Lower leg skin (tissue), 3 donors: ENCODE data around the gene EPHB2.

Source experiments
- POLR2A ChIP-seq, 2 donors: fragments of 450-650 bp; IDR thresholded peaks; one replicate each; pipeline ENCODE4 v1.6.1; 2016 to 2017; ENCODE audit warnings: antibody characterized with exemption in 2 of 2, mild to moderate bottlenecking in 1 of 2, moderate library complexity in 1 of 2
- TF ChIP-seq, protein P1 (sequence below), 3 donors: fragments of 450-650 bp; IDR thresholded peaks; one replicate each; pipeline ENCODE4 v1.5.1; 2016; ENCODE audit warnings: antibody characterized with exemption in 3 of 3, mild to moderate bottlenecking in 3 of 3, moderate library complexity in 2 of 3

DNA sequence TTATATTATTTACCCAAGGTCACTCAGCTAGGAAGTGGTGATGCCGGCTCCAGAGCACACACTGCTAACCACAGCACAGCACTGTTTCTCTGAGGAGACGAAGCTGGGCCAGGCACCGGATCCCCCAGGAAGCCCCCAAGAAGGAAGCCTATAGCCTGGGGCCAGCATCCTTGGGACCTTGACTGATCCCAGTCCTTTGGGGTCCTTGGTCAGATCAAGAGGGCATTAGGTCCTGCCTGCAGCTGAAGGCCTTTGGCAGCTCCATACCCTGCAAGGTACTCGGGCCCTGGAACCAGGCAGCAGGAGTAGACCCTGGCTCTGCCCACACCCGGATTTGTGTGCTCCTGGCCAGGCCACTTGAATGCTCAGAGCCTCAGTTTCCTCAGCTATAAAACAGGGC, 134.0 kb downstream of the EPHB2 start:
- TF ChIP-seq POLR2A (IDR thresholded peaks at IDR 0.05): no peak
- TF ChIP-seq, protein P1, sequence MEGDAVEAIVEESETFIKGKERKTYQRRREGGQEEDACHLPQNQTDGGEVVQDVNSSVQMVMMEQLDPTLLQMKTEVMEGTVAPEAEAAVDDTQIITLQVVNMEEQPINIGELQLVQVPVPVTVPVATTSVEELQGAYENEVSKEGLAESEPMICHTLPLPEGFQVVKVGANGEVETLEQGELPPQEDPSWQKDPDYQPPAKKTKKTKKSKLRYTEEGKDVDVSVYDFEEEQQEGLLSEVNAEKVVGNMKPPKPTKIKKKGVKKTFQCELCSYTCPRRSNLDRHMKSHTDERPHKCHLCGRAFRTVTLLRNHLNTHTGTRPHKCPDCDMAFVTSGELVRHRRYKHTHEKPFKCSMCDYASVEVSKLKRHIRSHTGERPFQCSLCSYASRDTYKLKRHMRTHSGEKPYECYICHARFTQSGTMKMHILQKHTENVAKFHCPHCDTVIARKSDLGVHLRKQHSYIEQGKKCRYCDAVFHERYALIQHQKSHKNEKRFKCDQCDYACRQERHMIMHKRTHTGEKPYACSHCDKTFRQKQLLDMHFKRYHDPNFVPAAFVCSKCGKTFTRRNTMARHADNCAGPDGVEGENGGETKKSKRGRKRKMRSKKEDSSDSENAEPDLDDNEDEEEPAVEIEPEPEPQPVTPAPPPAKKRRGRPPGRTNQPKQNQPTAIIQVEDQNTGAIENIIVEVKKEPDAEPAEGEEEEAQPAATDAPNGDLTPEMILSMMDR (IDR thresholded peaks at IDR 0.05): no peak
